Endothelial cell of umbilical vein (primary cell): ENCODE results near the gene DUSP28. TPM values are rescaled to one million over a fixed set of nuclear protein-coding genes. Genes with fewer than 3 reads are reported as not detected.
A peak's percentile ranks its signal among the peaks of the same experiment; 100 is the strongest.

Experiments
- BruUV-seq: library from RNA; stranded (reverse); fragments of 400-500 nt; replicated peaks from 2 replicates; lab custom pipeline; 2021; lab: Mats Ljungman, UMichigan
- CTCF ChIA-PET: fragments of 300-600, 350-600 bp; sonication (Branson Sonifier 250); formaldehyde crosslinking; loops from one replicate; lab custom pipeline; 2021; ENCODE audit warnings: antibody characterized with exemption, inconsistent platforms; lab: Charles Lee
- POLR2A ChIA-PET: fragments of 300-600, 350-600 bp; sonication (Branson Sonifier 250); formaldehyde crosslinking; loops from one replicate; lab custom pipeline; 2021; ENCODE audit warnings: antibody characterized with exemption, inconsistent platforms; lab: Charles Lee
- DNase-seq: peaks from one replicate; pipeline ENCODE4 v3.0.0-alpha.2; 2011; ENCODE audit warnings: low read depth, low spot score
- FAIRE-seq: peaks from 2 replicates; lab custom pipeline; 2011; peaks lifted over from hg19 to GRCh38; lab: Jason Lieb, UNC
- H2AFZ ChIP-seq: 2 replicates; pipeline ENCODE4 v1.6.0; 2012; ENCODE audit warnings: low read depth, low read length, control low read depth, inconsistent platforms
- H3K27ac ChIP-seq: 2 replicates; pipeline ENCODE4 v1.5.1; 2011; ENCODE audit warnings: low read depth, mild to moderate bottlenecking, control low read depth, low read length, moderate library complexity; ENCODE audit not compliant: insufficient read depth
- H3K27me3 ChIP-seq, 2 experiments: 2 replicates each; pipeline versions ENCODE4 v1.6.0 to v1.6.1; 2011; ENCODE audit warnings: low read length in 2 of 2, mixed read lengths in 1 of 2; ENCODE audit not compliant: control insufficient read depth in 2 of 2, insufficient read depth in 2 of 2
- H3K36me3 ChIP-seq, 2 experiments: 2 replicates in 1 of 2; 3 replicates in 1 of 2; pipeline ENCODE4 v1.5.1; 2011; ENCODE audit warnings: low read length in 2 of 2, mild to moderate bottlenecking in 1 of 2, moderate library complexity in 1 of 2; ENCODE audit not compliant: control insufficient read depth in 2 of 2, insufficient read depth in 2 of 2; ENCODE audit errors: extremely low read depth in 1 of 2
- H3K4me1 ChIP-seq: 3 replicates; pipeline ENCODE4 v1.5.1; 2011; ENCODE audit warnings: mild to moderate bottlenecking, low read length; ENCODE audit not compliant: control insufficient read depth, insufficient read depth; ENCODE audit errors: extremely low read depth
- H3K4me2 ChIP-seq: 2 replicates; pipeline ENCODE4 v1.6.1; 2011; ENCODE audit warnings: low read length, control low read depth, mixed read lengths; ENCODE audit not compliant: insufficient read depth
- H3K4me3 ChIP-seq, 3 experiments: fragments of 200-600 bp in 1 of 3; sonication (generic), shearing (Covaris generic) in 1 of 3; replicated peaks in 1 of 3; 2 replicates each; pipeline ENCODE4 v1.5.1; 2011 to 2016; ENCODE audit warnings: control low read depth in 3 of 3, low read length in 3 of 3, mild to moderate bottlenecking in 2 of 3, inconsistent platforms in 1 of 3, low read depth in 1 of 3, moderate library complexity in 1 of 3; ENCODE audit not compliant: insufficient read depth in 1 of 3
- H3K79me2 ChIP-seq: 2 replicates; pipeline ENCODE4 v1.6.0; 2012; ENCODE audit warnings: low read length, inconsistent platforms; ENCODE audit not compliant: control insufficient read depth, insufficient read depth
- H3K9ac ChIP-seq: replicated peaks from 2 replicates; pipeline ENCODE3; 2011; ENCODE audit warnings: low read length, control low read depth; ENCODE audit not compliant: insufficient read depth; ENCODE audit errors: extremely low read depth
- H3K9me1 ChIP-seq: replicated peaks from 3 replicates; pipeline ENCODE4 v1.6.0; 2011; ENCODE audit warnings: mild to moderate bottlenecking, low read length; ENCODE audit not compliant: control insufficient read depth, insufficient read depth; ENCODE audit errors: extremely low read depth
- H3K9me3 ChIP-seq: replicated peaks from 2 replicates; pipeline ENCODE4 v1.5.1; 2012; ENCODE audit warnings: low read length, inconsistent platforms; ENCODE audit not compliant: control insufficient read depth, insufficient read depth
- H4K20me1 ChIP-seq: replicated peaks from 2 replicates; pipeline ENCODE3; 2011; ENCODE audit warnings: mild to moderate bottlenecking, low read length; ENCODE audit not compliant: control insufficient read depth, insufficient read depth; ENCODE audit errors: extremely low read depth
- EZH2 ChIP-seq: IDR thresholded peaks from 2 replicates; pipeline ENCODE4 v1.6.1; 2012; ENCODE audit warnings: borderline replicate concordance, low read depth, mild to moderate bottlenecking, moderate library complexity, low read length, inconsistent platforms; ENCODE audit not compliant: severe bottlenecking
- FOS ChIP-seq: IDR thresholded peaks from 2 replicates; pipeline ENCODE4 v1.6.1; 2011; ENCODE audit warnings: mild to moderate bottlenecking, low read length, moderate library complexity, borderline replicate concordance; ENCODE audit not compliant: insufficient read depth
- JUN ChIP-seq: IDR thresholded peaks from 2 replicates; pipeline ENCODE4 v1.6.1; 2011; ENCODE audit warnings: borderline replicate concordance, low read depth; ENCODE audit not compliant: insufficient read length, insufficient read depth
- POLR2A ChIP-seq: IDR thresholded peaks from 2 replicates; pipeline ENCODE4 v1.6.1; 2012; ENCODE audit warnings: low read depth, mild to moderate bottlenecking, control low read depth, low read length
- POLR2AphosphoS5 ChIP-seq: IDR thresholded peaks from 2 replicates; pipeline ENCODE4 v1.6.1; 2012; ENCODE audit warnings: low read depth, mild to moderate bottlenecking, control low read depth, low read length, moderate library complexity; ENCODE audit not compliant: insufficient read depth
- dilution Hi-C: fragments of 300-500 bp; cut with MboI; formaldehyde crosslinking; loops from one replicate; pipeline ENCODE4 v1.15.0; 2019; ENCODE audit warnings: low sequenced_read_pairs; ENCODE audit not compliant: extremely low pct_ligation_motif_present
- intact Hi-C: fragments of 100-400 bp; cut with micrococcal nuclease; formaldehyde crosslinking; loops from one replicate; pipeline ENCODE4 v1.10.0; 2022
- polyA plus RNA-seq, 4 experiments: library from polyadenylated mRNA; depleted of rRNA in 3 of 4; stranded (reverse) in 3 of 4; unstranded in 1 of 4; fragments of >200 nt; gene quantifications; 2 replicates each; pipeline versions ENCODE4 v1.2.1 to v1.2.3, GENCODE V29; 2011 to 2012; ENCODE audit warnings: missing spikeins in 1 of 4
- total RNA-seq: library from RNA; stranded (reverse); gene quantifications from 2 replicates; pipeline ENCODE4 v1.2.3, GENCODE V29; 2021

Gene DUSP28
- total and polyA plus RNA-seq, 2 donors (not counting 3 experiments of a cell fraction or from before 2014, with no cell fraction given): 2.2 to 4.3 TPM

GRCh38 chr2:240519396-240520129 lies 40.6 kb upstream of the DUSP28 start:
- no peak for DNase-seq
- peaks cover 3 to 9% of the 10 kb centered on the region in 2 experiments for H3K27me3 ChIP-seq
- H3K4me3 ChIP-seq: no peak overlapping the region
- H3K4me1 ChIP-seq: no peaks in the 10 kb centered on the region
- no peak overlapping the region for H3K9ac ChIP-seq
- intact Hi-C loops: no loop called here
- no peaks in the 10 kb centered on the region for H3K9me1 ChIP-seq
- POLR2A ChIA-PET: no interaction called here
- dilution Hi-C loops: no loop called here
- no peak overlapping the region for H3K4me2 ChIP-seq
- no peak overlapping the region for H3K27ac ChIP-seq
- H3K79me2 ChIP-seq: no peaks in the 10 kb centered on the region
- CTCF ChIA-PET: interaction anchor here (0.9 kb wide), 1 partner anchor 321 kb away, joined by 3 read pairs; no protein-coding TSS in a partner anchor
- no peak for FAIRE-seq
- TF ChIP-seq POLR2AphosphoS5 (no peak), JUN (no peak), EZH2 (peak; percentile 47), POLR2A (no peak)
- H3K9me3 ChIP-seq: no peaks in the 10 kb centered on the region
- no peak overlapping the region for H2AFZ ChIP-seq
- H4K20me1 ChIP-seq: no peaks in the 10 kb centered on the region
- no peaks in the 10 kb centered on the region for H3K36me3 ChIP-seq
- BruUV-seq: no TSS peak

DNA sequence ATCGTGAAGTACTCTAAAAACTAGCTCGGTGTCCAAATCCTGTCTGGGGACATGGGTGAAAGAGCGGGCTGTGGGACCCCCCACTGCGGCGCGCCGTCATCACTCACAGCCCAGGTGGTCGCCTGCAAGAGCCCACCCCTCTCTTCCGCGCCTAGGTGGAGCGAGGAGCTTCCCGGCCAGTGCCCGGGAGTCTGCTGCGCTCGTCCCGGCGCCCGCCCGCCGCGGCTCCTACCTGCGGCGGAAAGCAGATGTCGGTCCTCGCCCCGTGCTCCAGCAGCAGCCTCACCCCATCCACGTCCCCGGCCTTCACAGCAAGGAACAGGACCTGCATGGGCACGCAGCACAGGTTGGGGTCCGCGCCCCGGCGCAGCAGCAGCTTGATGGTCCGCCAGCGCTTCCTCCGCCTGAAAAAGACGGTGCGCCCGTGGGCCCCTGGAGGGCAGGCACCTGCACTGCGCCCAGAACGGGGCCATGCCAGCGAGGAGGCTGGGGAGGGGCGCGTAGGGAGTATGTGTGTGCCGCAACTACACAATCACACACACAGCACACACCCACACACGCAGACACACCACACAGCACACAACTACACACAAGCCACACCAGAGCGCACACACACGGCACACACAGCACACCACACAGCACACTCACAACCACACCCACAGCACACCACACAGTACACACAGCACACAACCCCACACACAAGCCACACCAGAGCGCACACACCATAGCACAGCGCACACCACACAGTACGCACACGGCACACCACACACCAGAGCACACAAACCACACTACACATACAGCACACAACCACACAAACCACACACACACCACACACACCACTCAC lies 39.8 kb upstream of the DUSP28 start:
- Histone ChIP-seq H3K79me2 (no peaks in the 10 kb centered on the region), H2AFZ (no peak overlapping the region), H3K4me3 (no peak overlapping the region), H3K4me2 (no peak overlapping the region), H3K9me1 (no peaks in the 10 kb centered on the region), H3K27me3 (peaks cover 3 to 9% of the 10 kb centered on the region in 2 experiments), H3K36me3 (no peaks in the 10 kb centered on the region), H3K9me3 (peaks cover 5% of the 10 kb centered on the region), H3K4me1 (no peaks in the 10 kb centered on the region), H3K27ac (no peak overlapping the region), H4K20me1 (no peaks in the 10 kb centered on the region), H3K9ac (no peak overlapping the region)
- intact Hi-C loops: no loop called here
- no peak for TF ChIP-seq FOS
- peak; percentile 44 for TF ChIP-seq EZH2
- dilution Hi-C loops: no loop called here
- FAIRE-seq: no peak
- ChIA-PET CTCF (interaction anchor here (0.9 kb wide), 1 partner anchor 320 kb away, joined by 3 read pairs; no protein-coding TSS in a partner anchor), POLR2A (no interaction called here)
- BruUV-seq: no TSS peak
- no peak for DNase-seq
